Epithelial cell of esophagus (primary cell): ENCODE results near the gene HMSD.
A peak's percentile ranks its signal among the peaks of the same experiment; 100 is the strongest.

Experiments used
- DNase-seq: peaks from one replicate; pipeline ENCODE4 v3.0.0; 2010; ENCODE audit warnings: low read depth
- H3K4me3 ChIP-seq: 2 replicates; pipeline ENCODE4 v1.5.1; 2011; ENCODE audit warnings: mild to moderate bottlenecking, low read length, control low read depth
- CTCF ChIP-seq: IDR thresholded peaks from 2 replicates; pipeline ENCODE4 v1.5.1; 2011; ENCODE audit warnings: low read depth, mild to moderate bottlenecking, low read length, control low read depth, inconsistent platforms; ENCODE audit not compliant: insufficient read depth; ENCODE audit errors: missing control alignments

Gene HMSD

GRCh38 chr18:63953811-63954210 is 4.7 kb downstream of the HMSD start:
- DNase-seq = no peak
- no peak for TF ChIP-seq CTCF
- H3K4me3 ChIP-seq = no peak overlapping the region

GRCh38 chr18:63956755-63957154 is 7.7 kb downstream of the HMSD start:
- H3K4me3 ChIP-seq = no peak overlapping the region
- DNase-seq = no peak
- no peak for TF ChIP-seq CTCF

GRCh38 chr18:63960891-63961290 is 11.8 kb downstream of the HMSD start:
- DNase-seq = no peak
- no peak for TF ChIP-seq CTCF

GRCh38 chr18:63961435-63961980 is 12.4 kb downstream of the HMSD start:
- H3K4me3 ChIP-seq = no peak overlapping the region
- no peak for TF ChIP-seq CTCF
- DNase-seq = no peak

More at GRCh38 chr18:63960891-63961290, 11.8 kb downstream of the HMSD start:
- H3K4me3 ChIP-seq = no peak overlapping the region

GRCh38 chr18:63962137-63962536 is 13.0 kb downstream of the HMSD start:
- TF ChIP-seq CTCF = no peak
- DNase-seq = peak; percentile 85
- no peak overlapping the region for H3K4me3 ChIP-seq

GRCh38 chr18:63963615-63964256 is 14.6 kb downstream of the HMSD start:
- H3K4me3 ChIP-seq = no peak overlapping the region
- TF ChIP-seq CTCF = peak; percentile 96
- DNase-seq = peak; percentile 83

- no peak for DNase-seq
- no peak overlapping the region for H3K4me3 ChIP-seq
- TF ChIP-seq CTCF = no peak
Observed at GRCh38 chr18:63964908-63965307, 15.8 kb downstream of the HMSD start.
